ENCODE data around the gene SLC1A7. TPM values are rescaled to one million over a fixed set of nuclear protein-coding genes. Genes with fewer than 3 reads are reported as not detected.

SLC1A7 gene
- total RNA-seq, 1 experiment from 2014 or later: 3.1 TPM

DNA sequence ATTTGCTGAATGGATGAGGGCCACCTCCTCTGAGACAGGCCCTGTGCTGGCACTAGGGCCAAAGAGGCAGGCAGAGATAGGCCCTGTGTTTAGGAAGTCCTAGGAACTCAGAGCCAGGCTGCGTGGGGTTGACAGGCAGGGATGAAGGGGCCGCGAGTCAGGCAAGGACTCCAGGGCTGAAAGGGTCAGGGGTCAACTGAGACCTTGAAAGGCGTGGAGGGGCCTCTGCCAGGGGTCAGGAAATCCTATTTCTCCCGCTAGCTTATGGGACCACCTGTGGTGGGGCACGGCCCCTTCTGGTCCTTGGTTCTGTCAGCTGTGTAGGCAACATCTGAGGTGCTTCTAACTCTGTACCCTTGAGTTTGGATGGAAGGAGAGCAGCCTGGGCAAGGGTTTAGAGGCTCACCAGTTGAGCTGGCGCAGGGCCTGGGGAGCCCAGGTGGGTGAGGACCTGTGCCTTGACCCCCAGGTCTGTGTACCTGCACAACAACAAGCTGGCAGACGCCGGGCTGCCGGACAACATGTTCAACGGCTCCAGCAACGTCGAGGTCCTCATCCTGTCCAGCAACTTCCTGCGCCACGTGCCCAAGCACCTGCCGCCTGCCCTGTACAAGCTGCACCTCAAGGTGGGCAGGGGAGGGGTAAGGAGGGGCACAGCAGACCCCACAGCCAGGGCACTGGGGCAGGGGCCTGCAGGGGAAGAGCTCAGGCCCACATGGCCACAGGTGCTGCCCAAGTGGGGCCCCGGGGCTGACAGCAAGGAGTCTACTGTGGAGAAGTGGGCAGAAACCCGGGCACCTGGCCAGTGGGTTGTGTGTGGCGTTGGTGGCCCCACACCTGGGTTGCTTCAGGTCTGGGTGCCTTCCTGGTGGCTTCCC lies 65.5 kb downstream of the SLC1A7 start:
- no peak for DNase-seq (ENCODE audit: low spot score)

DNA sequence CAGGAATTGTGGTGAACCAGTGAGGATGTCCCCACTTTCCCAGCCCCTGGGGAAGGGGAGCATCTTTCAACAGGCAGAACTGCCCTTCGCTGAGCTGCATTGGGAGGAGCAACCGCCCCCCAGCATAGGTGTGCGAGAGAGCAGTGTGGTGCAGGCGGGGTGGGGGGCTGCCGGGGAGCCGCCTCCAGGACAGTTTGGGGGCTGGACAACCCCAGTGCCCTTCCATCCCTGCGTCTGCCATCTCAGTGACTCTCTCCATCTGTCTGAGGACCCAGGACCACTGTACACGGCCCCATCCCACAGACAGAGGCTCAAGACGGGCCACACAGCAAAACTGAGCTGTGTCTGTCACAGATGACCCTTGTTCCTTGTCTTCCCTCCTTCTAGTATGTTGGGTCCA lies 66.3 kb downstream of the SLC1A7 start:
- no peak for DNase-seq (ENCODE audit: low spot score)

DNA sequence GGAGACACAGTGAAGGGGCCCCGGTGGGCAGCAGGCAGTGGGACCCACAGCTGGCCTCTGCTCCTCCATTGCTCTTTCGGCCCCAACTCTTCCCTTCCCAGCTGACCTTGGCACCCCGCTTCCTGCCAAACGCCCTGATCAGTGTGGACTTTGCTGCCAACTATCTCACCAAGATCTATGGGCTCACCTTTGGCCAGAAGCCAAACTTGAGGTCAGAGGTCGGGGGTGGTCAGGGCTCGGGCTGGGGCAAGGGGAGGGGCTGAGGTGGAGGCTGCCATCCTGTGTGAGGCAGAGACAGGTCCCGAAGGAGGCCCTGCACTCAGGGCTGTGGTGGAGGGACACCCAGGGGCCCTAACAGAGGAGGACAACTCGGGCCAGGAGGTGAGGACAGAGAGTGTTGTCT lies 66.7 kb downstream of the SLC1A7 start:
- no peak for DNase-seq (ENCODE audit: low spot score)

DNA sequence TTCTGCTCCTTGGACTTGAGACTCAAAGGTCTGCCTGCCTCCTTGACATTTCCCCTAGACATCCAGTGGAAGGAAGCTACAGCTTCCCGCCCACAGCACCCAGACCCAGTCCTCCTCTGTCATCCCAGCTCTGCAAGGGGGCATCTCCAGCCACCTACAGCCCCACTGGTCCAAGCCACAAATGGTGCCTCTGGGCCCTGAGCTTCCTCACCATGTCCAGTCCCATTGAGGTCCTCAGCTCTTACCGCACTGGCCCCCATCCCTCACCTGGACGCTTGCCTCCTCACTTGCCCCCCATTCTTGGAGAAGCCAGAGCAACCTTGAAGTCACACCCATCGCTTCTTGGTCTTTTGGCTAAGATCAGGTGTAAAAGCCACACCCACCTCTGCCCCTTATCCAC lies 67.2 kb downstream of the SLC1A7 start:
- DNase-seq (ENCODE audit: low spot score): no peak

DNA sequence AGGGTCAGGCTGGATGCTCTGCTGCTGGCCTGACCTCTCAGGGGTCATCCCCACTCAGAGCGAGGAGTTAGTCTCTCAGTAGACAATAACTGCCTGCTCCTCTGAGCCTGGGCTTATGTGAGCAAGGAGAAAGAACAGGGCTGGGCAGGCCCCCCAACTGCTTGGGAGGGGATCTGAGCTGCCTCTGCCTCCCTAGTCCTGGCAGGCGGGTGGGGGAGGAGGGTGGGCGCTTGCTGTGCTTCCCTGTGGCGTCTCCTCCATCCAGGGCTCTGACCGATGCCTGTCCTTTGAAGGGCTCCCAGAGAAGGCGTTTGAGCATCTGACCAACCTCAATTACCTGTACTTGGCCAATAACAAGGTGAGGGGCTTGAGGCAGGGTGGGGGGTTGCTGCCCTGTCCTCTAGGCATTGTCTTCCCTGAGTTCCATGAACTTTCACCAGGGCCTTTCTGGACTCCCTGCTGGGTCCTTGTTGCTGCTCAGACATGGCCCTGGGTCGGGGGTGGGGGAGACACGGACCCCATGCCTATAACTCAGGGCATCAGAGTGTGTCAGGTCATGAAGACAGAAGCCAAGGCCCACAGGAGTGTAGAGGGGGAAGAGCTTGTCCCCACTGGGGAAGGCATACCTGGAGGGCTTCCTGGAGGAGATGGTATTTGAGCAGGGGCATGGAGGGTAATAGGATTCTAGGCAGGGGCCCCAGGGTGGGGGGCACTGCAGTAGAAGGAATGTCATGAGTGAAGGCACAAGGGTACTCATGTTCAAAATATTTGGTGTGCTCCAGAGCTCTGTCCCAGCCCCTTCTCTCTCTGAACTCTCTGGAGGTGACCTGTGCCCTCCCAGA lies 67.9 kb downstream of the SLC1A7 start:
- DNase-seq (ENCODE audit: low spot score): no peak

DNA sequence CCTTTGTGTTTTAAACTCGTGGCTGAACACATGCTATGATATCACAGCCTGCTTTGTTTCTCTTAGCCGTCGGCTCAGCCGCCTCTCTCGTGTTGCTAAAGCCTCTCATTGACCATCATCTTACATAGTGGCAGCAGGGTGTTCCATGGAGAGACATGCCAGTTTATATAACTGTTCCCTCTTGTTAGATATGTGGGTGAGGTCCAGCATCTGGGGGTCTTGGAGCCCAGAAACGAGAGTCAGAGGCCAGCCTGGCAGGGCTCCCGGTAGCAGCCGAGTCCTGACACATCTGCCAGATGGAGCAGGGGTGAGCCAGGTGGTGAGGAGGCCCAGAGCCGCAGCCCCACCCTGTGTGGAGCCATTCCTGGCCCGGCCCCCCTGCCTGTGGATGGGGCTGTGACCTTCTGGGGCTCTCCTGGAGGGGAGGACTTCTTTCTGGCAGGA lies 68.5 kb downstream of the SLC1A7 start:
- DNase-seq (ENCODE audit: low spot score): no peak

DNA sequence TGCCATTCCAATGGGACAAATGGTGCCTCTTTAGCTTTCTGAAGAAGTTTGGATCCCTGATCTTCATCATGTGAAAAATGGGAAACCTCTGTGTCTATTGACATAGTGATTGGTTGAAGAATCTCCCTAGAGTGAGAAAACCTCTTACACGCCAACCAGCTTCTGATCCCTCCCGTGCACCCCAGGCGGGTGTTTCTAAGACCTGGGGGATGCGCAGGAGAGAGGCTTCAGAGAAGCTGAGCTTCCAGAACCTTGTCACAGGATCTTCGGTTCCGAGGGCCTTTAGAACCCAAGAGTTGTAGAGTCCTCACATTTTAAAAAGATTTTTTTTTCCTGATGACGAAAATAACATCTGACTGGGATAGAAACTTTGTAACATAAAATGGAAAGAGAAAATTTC lies 69.2 kb downstream of the SLC1A7 start:
- DNase-seq (ENCODE audit: low spot score): no peak

DNA sequence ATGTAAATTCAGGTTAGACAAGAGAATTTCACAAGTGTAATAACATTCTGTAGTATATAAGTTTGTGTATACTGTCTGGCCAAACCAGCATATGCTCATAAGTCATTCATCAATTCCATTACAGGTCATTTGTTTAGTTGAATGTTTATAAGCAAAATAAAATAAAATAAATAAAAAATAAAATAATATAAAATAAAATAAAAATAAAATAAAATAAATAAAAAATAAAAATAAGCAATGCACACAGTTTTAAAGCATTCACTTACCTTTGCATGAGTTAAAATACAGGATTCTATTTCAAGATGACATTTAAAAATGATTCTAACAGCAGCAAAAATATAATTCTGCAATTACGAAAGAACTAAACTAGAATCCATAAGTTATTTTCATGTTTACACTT lies 70.5 kb downstream of the SLC1A7 start:
- no peak for DNase-seq (ENCODE audit: low spot score)

DNA sequence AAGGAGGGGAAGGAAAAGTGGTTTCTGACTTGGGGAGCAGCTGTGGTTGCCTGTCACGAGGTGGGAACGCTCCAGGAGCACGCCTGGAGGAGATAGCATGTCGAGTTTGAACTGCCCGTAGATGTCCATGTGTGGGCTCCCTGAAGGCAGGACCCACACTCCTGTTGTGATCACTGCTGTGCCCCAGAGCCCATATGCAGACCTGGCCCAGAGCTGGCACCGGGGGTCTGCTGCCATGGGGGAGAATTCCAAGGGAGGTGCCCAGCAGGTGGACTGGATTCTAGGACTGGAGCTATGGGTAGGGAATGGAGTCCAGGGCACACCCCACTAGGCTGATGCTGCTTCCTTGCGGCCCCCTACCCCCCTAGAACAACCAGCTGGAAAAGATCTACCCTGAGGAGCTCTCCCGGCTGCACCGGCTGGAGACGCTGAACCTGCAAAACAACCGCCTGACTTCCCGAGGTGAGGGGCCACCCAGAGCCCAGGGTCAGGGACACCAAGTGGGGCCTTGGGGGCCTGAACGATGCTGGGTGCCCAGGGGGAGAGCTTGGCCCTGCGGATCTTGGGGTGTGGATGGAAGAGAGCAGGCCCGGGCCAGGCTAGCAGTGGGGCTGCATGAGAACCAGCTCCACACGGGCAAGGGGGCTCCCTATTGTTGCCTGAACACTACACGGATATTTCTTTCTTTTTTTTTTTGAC lies 71.1 kb downstream of the SLC1A7 start:
- no peak for DNase-seq (ENCODE audit: low spot score)

DNA sequence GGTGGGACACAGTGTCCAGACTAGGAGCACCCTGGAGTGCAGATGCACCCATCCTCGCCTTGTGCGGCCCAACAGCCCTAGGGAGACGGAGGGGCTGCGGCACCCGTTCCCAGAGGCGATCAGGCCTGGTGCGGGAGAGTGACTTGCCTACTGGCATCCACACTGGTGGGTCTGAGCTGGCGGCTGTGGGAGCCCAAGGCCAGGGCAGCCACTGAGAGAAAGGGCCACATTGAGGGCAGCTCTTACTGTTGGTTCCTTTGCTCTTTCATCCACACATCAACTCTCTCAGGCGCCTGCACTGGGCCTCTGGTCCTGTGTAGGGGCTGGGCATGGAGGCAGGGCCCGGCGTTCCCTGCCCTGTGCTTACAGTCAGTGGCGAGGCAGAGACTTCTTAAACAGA lies 71.8 kb downstream of the SLC1A7 start:
- DNase-seq (ENCODE audit: low spot score): no peak

DNA sequence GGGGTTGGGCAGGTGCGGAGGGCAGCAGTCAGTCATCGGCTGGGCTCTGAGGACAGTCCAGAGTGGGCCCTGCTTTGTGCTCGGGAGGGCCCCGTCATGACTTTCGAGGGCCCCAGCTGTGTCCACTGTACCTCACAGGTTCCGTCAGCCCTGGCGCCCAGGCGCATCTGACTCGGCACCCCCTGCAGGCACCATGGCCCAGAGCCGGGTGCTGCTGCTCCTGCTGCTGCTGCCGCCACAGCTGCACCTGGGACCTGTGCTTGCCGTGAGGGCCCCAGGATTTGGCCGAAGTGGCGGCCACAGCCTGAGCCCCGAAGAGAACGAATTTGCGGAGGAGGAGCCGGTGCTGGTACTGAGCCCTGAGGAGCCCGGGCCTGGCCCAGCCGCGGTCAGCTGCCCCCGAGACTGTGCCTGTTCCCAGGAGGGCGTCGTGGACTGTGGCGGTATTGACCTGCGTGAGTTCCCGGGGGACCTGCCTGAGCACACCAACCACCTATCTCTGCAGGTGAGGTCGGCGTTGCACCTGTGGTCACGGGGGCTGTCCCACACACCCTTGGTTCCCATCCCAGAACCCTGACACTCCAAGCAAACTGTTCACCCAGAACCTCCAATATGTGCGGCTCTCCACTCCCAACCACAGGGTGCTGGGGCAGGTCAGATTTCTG lies 72.6 kb downstream of the SLC1A7 start:
- no peak for DNase-seq (ENCODE audit: low spot score)

DNA sequence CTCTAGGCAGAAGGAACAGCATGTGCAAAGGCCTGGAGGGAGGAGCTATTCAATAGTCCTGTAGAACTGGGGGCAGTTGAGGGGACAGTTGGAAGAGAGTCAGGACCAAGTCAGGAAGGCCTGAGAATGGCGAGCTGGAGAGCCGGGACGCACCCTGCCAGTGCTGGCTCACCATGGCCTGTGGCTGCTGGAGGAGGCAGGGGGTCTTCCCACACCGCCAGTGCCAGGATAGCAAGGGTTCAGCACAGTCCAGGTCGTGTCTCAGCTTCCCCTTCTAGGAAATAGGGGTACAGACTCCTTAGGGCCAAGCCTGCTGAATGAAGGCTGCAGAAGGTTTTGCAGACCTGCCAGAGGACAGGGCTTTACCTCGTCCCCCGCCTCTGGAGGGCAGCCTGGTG lies 73.2 kb downstream of the SLC1A7 start:
- DNase-seq (ENCODE audit: low spot score): no peak

DNA sequence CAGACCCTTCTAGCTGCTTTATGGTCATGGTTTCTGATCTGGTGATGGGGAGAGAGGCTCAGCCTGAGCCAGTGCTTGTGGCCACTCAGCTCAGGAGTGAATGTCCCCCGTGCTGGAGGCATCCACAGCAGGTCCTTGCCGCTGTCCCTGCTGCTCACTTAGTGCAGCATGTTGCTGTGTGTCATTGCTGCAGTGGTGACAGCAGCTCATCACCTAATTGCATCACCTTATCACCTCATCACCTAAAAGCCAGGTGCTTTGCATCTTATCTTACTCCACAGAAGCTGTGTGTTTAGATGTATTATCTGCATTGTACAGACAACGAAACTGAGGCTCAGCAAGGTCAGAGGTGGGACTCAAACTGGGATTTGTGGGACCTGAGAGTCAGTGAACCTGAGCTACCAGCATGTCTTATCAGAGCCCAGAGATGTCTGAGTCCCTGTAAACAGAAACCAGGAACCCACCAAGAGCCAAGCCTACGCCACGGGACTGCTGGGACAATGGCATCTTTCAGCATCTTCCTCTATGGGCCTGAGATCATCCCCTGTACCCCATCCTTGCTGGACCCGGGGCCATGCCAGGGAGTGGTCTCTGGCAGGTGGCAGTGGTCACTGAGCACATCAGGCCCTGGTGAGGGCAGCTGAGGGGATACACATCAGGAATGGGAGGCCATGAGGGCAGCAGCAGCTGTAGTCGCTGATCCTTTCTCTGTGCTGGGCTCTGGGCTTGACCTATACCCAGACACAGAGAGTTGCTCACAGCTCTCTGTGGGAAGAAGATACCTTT lies 73.9 kb downstream of the SLC1A7 start:
- DNase-seq (ENCODE audit: low spot score): no peak

DNA sequence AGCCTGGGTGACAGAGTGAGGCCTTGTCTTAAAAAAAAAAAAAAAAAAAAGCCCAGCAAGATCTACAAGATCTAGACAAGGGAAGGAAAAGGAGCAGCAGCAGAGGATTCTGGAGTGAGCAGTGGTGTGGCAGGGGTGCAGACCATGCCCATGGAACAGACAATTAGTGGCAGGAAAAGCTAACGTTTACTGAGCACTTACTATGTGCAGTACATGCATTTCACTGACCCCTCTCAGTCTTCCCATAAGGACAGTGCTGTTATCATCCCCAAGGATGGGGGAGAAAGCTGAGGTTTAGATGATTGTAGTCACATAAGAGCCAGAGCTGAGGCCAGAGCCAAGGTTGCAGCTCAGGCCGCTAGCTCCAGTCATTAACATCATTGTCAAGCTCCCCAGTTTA lies 74.6 kb downstream of the SLC1A7 start:
- no peak for DNase-seq (ENCODE audit: low spot score)

DNA sequence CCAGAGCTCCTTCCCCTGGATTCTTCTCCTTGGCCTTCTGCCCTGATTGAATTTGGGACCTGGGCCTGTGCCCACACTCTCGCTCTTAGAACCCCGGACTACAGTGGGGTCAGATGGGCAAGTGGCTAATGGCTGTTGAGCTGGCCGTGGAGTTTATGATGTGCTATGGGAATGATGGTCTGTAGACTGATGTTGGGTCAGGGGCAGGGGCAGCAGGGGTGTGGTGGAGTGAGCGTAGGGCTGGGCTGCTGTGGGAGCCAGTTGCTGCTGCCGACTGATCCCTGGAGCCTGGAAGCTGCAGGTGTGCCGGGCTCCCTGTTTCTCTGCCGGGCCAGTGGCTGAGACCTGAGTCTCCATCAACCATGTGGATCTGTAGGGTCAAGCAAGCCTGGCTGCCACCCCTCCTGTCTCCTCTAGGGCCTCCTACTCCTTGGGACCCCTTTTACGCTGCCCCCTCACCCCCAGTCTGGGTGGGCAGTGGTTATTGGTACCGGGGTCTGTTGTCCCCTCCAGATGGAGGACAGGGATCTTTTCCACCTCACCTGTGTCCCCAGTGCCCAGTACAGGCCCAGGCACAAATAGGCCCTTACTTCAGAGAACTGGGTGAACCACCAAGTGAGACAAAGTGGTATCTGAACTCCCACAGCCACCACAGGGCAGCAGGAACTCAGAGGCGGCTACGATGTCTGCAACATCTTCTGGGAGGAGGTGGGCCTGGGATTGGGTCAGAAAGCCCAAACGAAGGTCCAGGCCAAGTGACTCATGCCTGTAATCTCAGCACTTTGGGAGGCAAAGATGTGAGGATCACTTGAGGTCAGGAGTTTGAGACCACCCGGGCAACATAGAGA lies 75.3 kb downstream of the SLC1A7 start:
- no peak for DNase-seq (ENCODE audit: low spot score)

DNA sequence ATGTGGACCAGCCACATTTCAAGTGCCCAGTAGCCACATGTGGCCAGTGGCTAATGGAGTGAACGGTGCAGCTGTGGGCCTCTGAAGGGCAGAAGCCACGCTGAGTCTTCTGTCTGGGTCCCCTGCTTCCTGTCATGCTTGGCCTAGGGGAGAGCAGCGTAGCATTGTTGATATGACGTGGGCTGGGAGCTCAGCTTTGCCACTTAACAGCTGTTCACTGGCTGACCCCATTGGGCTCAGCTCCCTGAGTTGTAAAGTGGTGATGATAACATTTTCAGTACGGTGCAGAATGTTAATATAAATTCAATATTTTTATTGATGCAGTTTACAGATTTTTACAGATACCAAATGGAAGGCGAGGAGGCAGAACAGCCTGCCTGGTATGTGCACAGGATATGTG lies 76.0 kb downstream of the SLC1A7 start:
- no peak for DNase-seq (ENCODE audit: low spot score)

DNA sequence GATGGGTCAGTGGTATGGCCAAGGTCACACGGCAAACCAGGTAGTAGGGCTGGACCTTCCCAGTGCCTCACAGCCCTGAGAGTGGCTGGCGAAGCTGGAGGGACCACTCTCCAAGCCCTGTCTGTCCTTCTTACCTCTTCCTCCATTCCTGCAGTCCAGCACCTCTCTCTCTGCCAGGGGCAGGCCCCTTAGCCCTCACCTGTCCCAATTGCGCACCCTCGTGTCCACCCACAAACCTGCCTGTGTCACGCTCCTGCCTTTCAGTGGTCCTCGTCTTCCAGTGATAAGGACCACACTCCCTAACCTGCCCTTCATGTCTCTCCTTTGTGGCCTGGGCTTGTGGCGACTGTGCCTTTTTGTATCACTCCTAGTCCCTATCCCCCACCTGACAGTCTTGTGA lies 77.0 kb downstream of the SLC1A7 start:
- no peak for DNase-seq (ENCODE audit: low spot score)

DNA sequence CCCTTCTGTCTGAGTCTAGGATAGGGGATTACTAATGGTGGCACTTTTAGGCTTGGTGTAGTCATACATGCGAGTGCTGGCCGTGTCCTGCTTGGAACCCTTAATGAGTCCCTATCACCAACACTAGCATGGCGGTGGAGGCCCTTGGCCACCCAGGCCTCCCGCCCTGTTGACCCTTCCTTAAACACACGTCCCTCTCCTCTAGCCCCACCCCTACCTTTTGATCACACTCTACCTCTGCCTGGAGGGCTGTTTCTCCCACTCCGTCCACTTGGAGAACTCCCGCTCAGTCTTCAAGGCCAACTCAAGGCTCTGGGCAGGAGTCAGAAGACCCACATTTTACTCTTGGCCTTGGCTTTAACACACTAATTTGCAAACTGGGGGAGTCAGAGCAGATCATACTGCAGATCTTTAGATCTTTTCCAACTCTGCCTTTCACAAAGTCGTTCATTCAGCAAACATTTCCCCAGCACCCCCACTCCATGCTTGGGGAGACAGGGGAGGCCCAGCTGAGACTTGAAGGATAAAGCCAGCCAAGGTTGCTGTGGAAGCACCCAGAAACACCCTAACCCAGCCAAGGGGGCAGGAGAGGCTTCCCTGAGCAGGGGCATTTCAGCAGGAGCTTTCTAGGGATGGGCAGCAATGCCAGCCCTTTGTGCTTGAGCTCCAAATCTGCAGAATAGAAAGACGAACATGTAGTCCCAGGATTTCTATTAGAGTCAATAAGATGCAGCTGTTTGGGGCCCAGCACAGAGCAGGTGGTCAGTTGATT lies 78.5 kb downstream of the SLC1A7 start:
- no peak for DNase-seq (ENCODE audit: low spot score)
